Activated naive CD8-positive, alpha-beta T cell treated with anti-CD3 and anti-CD28 coated beads for 36 hours (primary cell): ENCODE measurements around the gene MUC2. TPM values are rescaled to one million over a fixed set of nuclear protein-coding genes. Genes with fewer than 3 reads are reported as not detected.

ENCODE experiments used
- DNase-seq: peaks from one replicate; pipeline ENCODE4 v3.0.0; 2021
- H3K27ac Mint-ChIP-seq: one replicate; pipeline ENCODE4 v1.8.0; 2022; ENCODE audit warnings: mild to moderate bottlenecking, moderate library complexity, mixed read lengths
- H3K27me3 Mint-ChIP-seq: one replicate; pipeline ENCODE4 v1.8.0; 2022; ENCODE audit warnings: mild to moderate bottlenecking, mixed read lengths
- H3K36me3 Mint-ChIP-seq: one replicate; pipeline ENCODE4 v1.8.0; 2021; ENCODE audit warnings: mild to moderate bottlenecking, mixed read lengths
- H3K4me1 Mint-ChIP-seq: one replicate; pipeline ENCODE4 v1.8.0; 2021; ENCODE audit warnings: mixed read lengths
- H3K4me3 Mint-ChIP-seq: one replicate; pipeline ENCODE4 v1.8.0; 2022; ENCODE audit warnings: mild to moderate bottlenecking, moderate library complexity, mixed read lengths
- H3K9me3 Mint-ChIP-seq: one replicate; pipeline ENCODE4 v1.8.0; 2022; ENCODE audit warnings: mixed read lengths
- total RNA-seq, 2 experiments: library from RNA; stranded (reverse); gene quantifications; one replicate each; pipeline ENCODE4 v1.2.3, GENCODE V29; 2021

The MUC2 gene
- total RNA-seq, 2 experiments from 2014 or later: not detected

GRCh38 chr11:1091332-1092083 is 16.8 kb downstream of the MUC2 start:
- H3K27ac Mint-ChIP-seq: no peak overlapping the region
- DNase-seq: no peak
- no peaks in the 10 kb centered on the region for H3K4me1 Mint-ChIP-seq
- H3K4me3 Mint-ChIP-seq: no peak overlapping the region
- H3K9me3 Mint-ChIP-seq: peaks cover 6% of the 10 kb centered on the region
- no peaks in the 10 kb centered on the region for H3K27me3 Mint-ChIP-seq
- H3K36me3 Mint-ChIP-seq: no peaks in the 10 kb centered on the region

- Mint-ChIP-seq H3K4me3 (no peak overlapping the region), H3K4me1 (no peaks in the 10 kb centered on the region), H3K36me3 (no peaks in the 10 kb centered on the region), H3K27me3 (no peaks in the 10 kb centered on the region), H3K9me3 (peaks cover 6% of the 10 kb centered on the region), H3K27ac (peak overlapping the region; percentile 34)
- no peak for DNase-seq
Measured at GRCh38 chr11:1092145-1092670, 17.5 kb downstream of the MUC2 start.

GRCh38 chr11:1092919-1093318 is 18.2 kb downstream of the MUC2 start:
- no peaks in the 10 kb centered on the region for H3K4me1 Mint-ChIP-seq
- no peak overlapping the region for H3K4me3 Mint-ChIP-seq
- no peak for DNase-seq
- no peak overlapping the region for H3K27ac Mint-ChIP-seq
- peaks cover 6% of the 10 kb centered on the region for H3K9me3 Mint-ChIP-seq
- H3K27me3 Mint-ChIP-seq: no peaks in the 10 kb centered on the region
- H3K36me3 Mint-ChIP-seq: no peaks in the 10 kb centered on the region

GRCh38 chr11:1099519-1100355 is 25.1 kb downstream of the MUC2 start:
- H3K27ac Mint-ChIP-seq: no peak overlapping the region
- H3K4me1 Mint-ChIP-seq: no peaks in the 10 kb centered on the region
- no peaks in the 10 kb centered on the region for H3K36me3 Mint-ChIP-seq
- no peaks in the 10 kb centered on the region for H3K27me3 Mint-ChIP-seq
- no peak for DNase-seq
- no peak overlapping the region for H3K4me3 Mint-ChIP-seq
- peaks cover 10% of the 10 kb centered on the region for H3K9me3 Mint-ChIP-seq

- Mint-ChIP-seq H3K27me3 (no peaks in the 10 kb centered on the region), H3K27ac (no peak overlapping the region), H3K4me3 (no peak overlapping the region), H3K9me3 (peaks cover 5% of the 10 kb centered on the region), H3K36me3 (no peaks in the 10 kb centered on the region), H3K4me1 (no peaks in the 10 kb centered on the region)
- DNase-seq: no peak
Measured at GRCh38 chr11:1100417-1101245, 26.0 kb downstream of the MUC2 start.

- peaks cover 4% of the 10 kb centered on the region for H3K9me3 Mint-ChIP-seq
- H3K4me1 Mint-ChIP-seq: no peaks in the 10 kb centered on the region
- DNase-seq: no peak
- H3K27ac Mint-ChIP-seq: no peak overlapping the region
- no peaks in the 10 kb centered on the region for H3K36me3 Mint-ChIP-seq
- H3K4me3 Mint-ChIP-seq: no peak overlapping the region
- H3K27me3 Mint-ChIP-seq: no peaks in the 10 kb centered on the region
Measured at GRCh38 chr11:1101318-1102089, 26.8 kb downstream of the MUC2 start.

- Mint-ChIP-seq H3K4me3 (no peak overlapping the region), H3K9me3 (peaks cover 4% of the 10 kb centered on the region), H3K4me1 (no peaks in the 10 kb centered on the region), H3K36me3 (no peaks in the 10 kb centered on the region), H3K27ac (no peak overlapping the region), H3K27me3 (no peaks in the 10 kb centered on the region)
- DNase-seq: no peak
Measured at GRCh38 chr11:1102221-1102971, 27.7 kb downstream of the MUC2 start.

GRCh38 chr11:1102996-1103395 is 28.3 kb downstream of the MUC2 start:
- Mint-ChIP-seq H3K4me1 (no peaks in the 10 kb centered on the region), H3K27me3 (no peaks in the 10 kb centered on the region), H3K27ac (no peak overlapping the region), H3K36me3 (no peaks in the 10 kb centered on the region), H3K4me3 (no peak overlapping the region), H3K9me3 (peaks cover 4% of the 10 kb centered on the region)
- no peak for DNase-seq

- H3K27ac Mint-ChIP-seq: no peak overlapping the region
- no peaks in the 10 kb centered on the region for H3K27me3 Mint-ChIP-seq
- no peaks in the 10 kb centered on the region for H3K4me1 Mint-ChIP-seq
- peaks cover 4% of the 10 kb centered on the region for H3K9me3 Mint-ChIP-seq
- H3K36me3 Mint-ChIP-seq: no peaks in the 10 kb centered on the region
- H3K4me3 Mint-ChIP-seq: no peak overlapping the region
- DNase-seq: no peak
Measured at GRCh38 chr11:1103401-1104360, 29.0 kb downstream of the MUC2 start.

- Mint-ChIP-seq H3K27ac (no peak overlapping the region), H3K4me3 (no peak overlapping the region), H3K36me3 (no peaks in the 10 kb centered on the region), H3K9me3 (peaks cover 1% of the 10 kb centered on the region), H3K4me1 (no peaks in the 10 kb centered on the region), H3K27me3 (no peaks in the 10 kb centered on the region)
- no peak for DNase-seq
Measured at GRCh38 chr11:1104411-1105182, 29.9 kb downstream of the MUC2 start.

- no peak for DNase-seq
- Mint-ChIP-seq H3K4me3 (no peak overlapping the region), H3K36me3 (no peaks in the 10 kb centered on the region)
Measured at GRCh38 chr11:1105183-1105565, 30.5 kb downstream of the MUC2 start.

GRCh38 chr11:1106387-1106786 is 31.7 kb downstream of the MUC2 start:
- Mint-ChIP-seq H3K4me3 (no peak overlapping the region), H3K36me3 (no peaks in the 10 kb centered on the region), H3K27me3 (no peaks in the 10 kb centered on the region), H3K27ac (no peak overlapping the region), H3K9me3 (no peaks in the 10 kb centered on the region), H3K4me1 (no peaks in the 10 kb centered on the region)
- DNase-seq: no peak

More at GRCh38 chr11:1105183-1105565, 30.5 kb downstream of the MUC2 start:
- Mint-ChIP-seq H3K27ac (no peak overlapping the region), H3K9me3 (no peaks in the 10 kb centered on the region), H3K4me1 (no peaks in the 10 kb centered on the region), H3K27me3 (no peaks in the 10 kb centered on the region)
